T-helper 22 cell (primary cell): ENCODE measurements around the gene DDIAS.

ENCODE experiments used
- DNase-seq: peaks from one replicate; pipeline ENCODE4 v3.0.0-alpha.2; 2020; ENCODE audit warnings: low read depth

Gene DDIAS

DNA sequence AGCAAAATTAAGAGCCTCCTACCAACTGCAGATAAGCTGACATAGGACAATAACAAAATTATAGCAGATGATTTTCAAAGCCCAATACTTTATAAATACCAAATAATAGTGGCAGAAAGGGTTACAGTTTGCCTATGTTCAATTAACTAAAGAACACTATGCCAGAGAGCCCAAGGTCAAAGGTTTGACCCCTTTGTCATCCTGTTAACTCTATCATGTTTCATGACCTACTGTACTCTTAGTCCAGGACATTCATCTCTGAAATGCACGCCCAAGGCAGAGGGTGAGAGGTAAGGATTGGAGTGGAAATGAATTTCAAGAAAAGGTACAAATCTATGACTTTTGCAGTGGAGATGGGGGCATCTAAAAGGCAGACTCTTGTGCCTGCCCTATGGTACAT, 70.6 kb downstream of the DDIAS start:
- DNase-seq: no peak

DNA sequence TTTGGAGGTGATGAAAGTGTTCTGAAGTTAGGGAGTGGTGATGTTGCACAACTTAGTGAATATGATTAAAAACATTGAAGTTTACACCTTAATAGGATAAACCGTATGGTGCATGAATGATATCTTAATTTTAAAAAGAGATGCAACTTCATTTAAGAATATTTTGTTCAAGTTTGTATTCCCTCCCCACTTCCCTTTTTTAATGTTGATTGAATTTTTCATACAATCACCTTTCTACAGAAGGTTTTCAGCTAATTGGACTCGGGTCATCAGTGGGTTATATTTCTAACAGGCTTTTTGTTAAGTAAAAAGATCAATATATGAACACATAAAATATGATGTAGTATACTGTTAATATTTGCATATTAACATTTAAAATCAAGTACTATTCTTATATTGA, 72.6 kb downstream of the DDIAS start:
- no peak for DNase-seq

DNA sequence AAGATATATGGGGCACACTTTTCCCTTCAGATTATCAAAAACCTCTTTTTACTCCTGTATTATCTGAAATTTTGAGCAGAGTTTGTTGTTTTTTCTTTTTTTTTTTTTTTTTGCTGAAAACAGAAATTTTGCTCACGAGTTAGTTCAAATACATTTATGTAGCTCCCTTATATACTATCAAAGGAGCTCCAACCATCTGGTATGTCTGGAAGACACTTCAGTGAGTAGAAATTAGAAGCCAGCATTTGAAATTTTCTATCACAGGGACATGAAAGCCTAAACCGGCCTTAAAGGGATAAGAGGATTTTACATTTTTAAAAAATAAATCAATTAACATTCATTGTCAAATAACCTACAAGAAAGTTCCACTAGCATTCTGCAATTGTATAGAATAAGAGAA, 73.3 kb downstream of the DDIAS start:
- DNase-seq: no peak

DNA sequence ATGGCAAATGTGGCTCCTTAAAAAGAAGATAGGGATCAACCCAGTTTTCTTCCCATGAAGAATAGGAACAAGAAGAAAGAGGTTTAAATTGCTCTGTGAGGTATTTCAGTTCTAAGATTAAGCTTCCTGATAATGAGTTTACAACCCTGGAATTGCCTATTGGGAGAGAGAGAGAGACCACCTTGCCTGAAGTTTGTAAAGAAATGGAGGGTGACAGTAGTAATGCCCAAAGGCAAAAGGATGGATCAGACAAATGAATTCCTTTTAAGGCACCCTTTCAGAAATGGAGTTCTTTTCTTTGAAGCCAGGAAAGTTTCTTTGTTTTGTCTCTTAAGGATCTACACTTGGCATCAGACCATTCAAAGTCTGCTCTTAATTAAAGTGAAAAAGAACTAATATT, 74.3 kb downstream of the DDIAS start:
- DNase-seq: no peak

DNA sequence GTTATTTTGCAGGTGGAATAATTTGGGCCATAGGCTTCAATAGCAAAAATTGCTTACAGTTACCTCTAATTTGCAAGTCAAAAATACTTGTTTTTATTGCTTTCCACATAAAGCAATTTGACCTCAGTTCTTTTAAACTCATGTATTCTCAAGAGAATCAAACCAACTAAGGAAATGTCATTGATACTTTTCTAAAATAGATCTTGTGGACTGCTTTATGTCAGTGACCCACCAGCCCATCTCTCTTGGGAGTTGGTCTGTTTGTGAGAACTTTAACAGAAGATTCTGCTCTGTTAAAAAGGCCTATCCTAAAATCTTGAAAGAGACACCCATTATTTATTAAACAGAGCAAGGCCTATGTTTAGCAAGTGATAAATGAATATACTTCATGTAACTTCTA, 75.2 kb downstream of the DDIAS start:
- no peak for DNase-seq

DNA sequence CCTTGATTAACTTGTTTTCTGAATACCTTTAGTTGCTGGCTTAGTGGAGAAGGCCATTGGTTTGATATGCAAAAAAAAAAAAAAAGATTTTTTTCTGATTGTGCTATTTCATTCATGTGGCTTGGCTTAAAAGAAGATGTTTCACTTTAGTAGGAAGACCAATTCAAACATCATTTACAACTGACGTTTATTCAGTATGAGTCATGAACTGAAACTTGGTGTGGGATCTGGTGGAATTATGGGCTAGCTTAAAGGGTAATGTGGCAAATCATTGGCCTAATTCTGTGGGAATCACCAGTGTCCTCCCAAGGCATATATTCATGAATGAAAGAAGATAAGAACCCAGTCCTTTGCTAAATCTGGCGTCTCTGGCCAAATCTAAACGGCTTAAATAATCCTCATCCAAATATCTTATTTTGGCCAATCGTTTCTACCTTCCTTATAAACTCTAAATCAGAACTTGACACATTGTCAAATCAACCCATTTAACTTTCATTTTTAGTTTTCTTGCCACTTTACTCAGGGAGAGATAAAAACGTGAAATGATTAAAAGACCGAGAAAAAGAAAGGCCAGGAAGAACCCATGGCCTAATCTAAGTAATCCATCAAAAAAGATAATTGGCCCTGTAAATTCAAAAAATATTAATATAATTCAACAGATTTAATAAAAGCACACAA, 77.0 kb downstream of the DDIAS start:
- no peak for DNase-seq

DNA sequence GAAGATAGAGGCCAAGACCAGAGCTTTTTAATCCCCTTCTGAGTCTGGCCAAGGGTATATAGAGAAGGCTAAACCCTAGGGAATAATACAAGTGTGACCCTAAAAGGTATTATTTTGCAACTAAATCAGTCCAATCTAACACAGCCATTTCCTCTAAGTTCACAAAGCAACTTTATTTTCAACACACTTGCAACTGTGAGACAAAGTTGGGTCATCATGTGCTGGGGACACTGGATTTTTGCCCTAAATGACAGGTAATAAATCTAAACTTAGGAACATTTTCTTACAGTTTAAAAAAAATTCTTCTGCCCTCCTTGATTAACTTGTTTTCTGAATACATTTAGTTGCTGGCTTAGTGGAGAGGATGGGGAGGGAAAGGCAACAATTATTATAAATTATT, 78.3 kb downstream of the DDIAS start:
- no peak for DNase-seq

DNA sequence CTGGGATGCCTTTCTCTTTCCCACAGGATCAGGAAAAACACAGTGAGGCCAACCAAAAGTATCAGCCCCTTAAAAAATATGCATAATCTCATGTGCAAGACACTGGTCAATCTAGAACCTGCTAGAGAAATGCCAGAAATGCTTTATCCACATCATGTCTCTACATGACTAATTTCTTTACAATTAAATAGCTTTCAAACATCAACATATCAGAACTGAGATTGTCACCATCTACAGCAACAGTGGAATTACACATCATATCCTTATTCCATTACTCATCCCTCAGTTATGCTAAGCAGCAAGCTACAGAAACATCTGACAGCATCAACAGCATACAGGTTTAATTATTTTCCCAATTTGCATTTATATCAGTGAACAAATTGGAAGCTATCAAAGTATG, 78.8 kb downstream of the DDIAS start:
- no peak for DNase-seq

DNA sequence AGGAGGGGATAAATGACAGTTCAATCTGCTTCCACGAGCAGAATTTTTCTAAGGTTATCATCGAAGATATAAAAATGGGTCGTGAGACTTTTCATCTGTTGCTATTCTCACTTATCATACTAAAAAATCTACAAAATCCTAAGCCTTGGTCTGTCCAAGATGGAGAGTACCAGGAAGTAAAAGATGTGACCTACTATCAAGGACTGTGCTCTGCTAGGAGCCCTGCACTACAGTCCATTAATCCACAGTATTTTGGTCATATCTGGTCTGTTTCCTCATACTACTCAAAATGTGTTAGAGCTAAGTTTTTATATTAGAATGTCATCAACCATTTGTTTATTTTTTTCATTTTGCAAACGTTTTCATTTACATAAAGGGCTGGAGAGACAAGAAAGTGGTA, 79.4 kb downstream of the DDIAS start:
- DNase-seq: no peak

DNA sequence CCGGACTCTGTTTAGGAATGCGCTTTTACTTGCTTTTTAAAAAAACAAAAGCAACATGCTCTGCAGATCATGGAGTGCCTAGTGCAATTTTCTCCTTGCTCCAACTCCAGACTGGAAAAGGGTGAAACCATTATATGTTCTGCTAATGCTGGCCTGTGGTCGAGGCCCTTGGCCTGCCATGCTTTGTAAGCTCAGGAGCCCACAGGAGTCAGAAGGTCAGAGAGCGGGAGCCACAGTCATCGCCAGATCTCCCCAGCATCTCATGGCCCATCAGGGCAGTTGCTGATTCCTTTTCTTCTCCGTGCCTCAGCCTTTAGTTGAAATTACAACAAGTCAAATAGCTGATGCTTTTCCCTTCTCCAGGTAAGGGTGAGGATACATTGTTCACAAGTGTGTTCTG, 80.3 kb downstream of the DDIAS start:
- no peak for DNase-seq
